Heart left ventricle (tissue), 16 donors: ENCODE measurements around the gene DOCK2. TPM values are rescaled to one million over a fixed set of nuclear protein-coding genes. Genes with fewer than 3 reads are reported as not detected.

Experiments used
- ATAC-seq, 4 donors: fragments of 200-7000 bp; cut with Tn5 transposase; one replicate each; pipeline ENCODE4 v1.9.1; 2020 to 2022; ENCODE audit warnings: moderate library complexity in 4 of 4, mild to moderate bottlenecking in 3 of 4, moderate number of reproducible peaks in 1 of 4
- DNase-seq, 5 donors: peaks; one replicate each; pipeline ENCODE4 v3.0.0-alpha.2; 2020
- H3K27ac ChIP-seq, 12 donors: fragments of 200-600 bp; sonication (generic) in 4 of 12; one replicate each; pipeline versions ENCODE4 v1.5.0 to v1.8.0; 2016 to 2022; ENCODE audit warnings: mild to moderate bottlenecking in 2 of 12
- H3K27me3 ChIP-seq, 9 donors: fragments of 200-600 bp; sonication (generic) in 2 of 9; one replicate each; pipeline versions ENCODE4 v1.5.1 to v1.8.0; 2016 to 2022; ENCODE audit warnings: mild to moderate bottlenecking in 3 of 9
- H3K36me3 ChIP-seq, 9 donors: fragments of 200-600 bp; sonication (generic) in 2 of 9; one replicate each; pipeline versions ENCODE4 v1.5.0 to v1.8.0; 2018 to 2022; ENCODE audit warnings: mild to moderate bottlenecking in 2 of 9
- H3K4me1 ChIP-seq, 12 donors: fragments of 200-600 bp; sonication (generic) in 4 of 12; one replicate each; pipeline versions ENCODE4 v1.5.0 to v1.8.0; 2016 to 2022; ENCODE audit warnings: mild to moderate bottlenecking in 3 of 12
- H3K4me3 ChIP-seq, 12 donors: fragments of 200-600 bp; sonication (generic) in 4 of 12; one replicate each; pipeline versions ENCODE4 v1.5.0 to v1.8.0; 2017 to 2022; ENCODE audit warnings: mild to moderate bottlenecking in 9 of 12, moderate library complexity in 4 of 12
- H3K9me3 ChIP-seq, 12 donors: fragments of 200-600 bp; sonication (generic) in 4 of 12; one replicate each; pipeline versions ENCODE4 v1.5.0 to v1.8.0; 2016 to 2022; ENCODE audit warnings: mild to moderate bottlenecking in 1 of 12
- POLR2A ChIP-seq, 2 donors: fragments of 450-650 bp; IDR thresholded peaks; one replicate each; pipeline ENCODE4 v1.6.1; 2017; ENCODE audit warnings: antibody characterized with exemption in 2 of 2, mild to moderate bottlenecking in 2 of 2, moderate library complexity in 2 of 2
- WGBS, 4 donors: extraction: QIAGEN DNeasy Blood & Tissue Kit in 2 of 4; methylation state at CpG; one replicate each; pipeline versions ENCODE4 v1.1.5 to v1.1.7; 2013 to 2018; 5-methylcytosine and 5-hydroxymethylcytosine counted together
- intact Hi-C, 10 donors: fragments of 100-400 bp; cut with DNase I; formaldehyde crosslinking; loops; one replicate each; pipeline versions ENCODE4 v1.11.1 to v1.14.2; 2022
- polyA plus RNA-seq, 2 donors: library from polyadenylated mRNA; stranded (reverse); fragments of 200-250 nt; gene quantifications; one replicate each; pipeline ENCODE4 v1.2.3, GENCODE V29; 2013
- total RNA-seq, 9 donors: library from RNA; depleted of rRNA in 2 of 9; stranded (reverse); fragments of >200 nt in 2 of 9; fragmentation: NEBNext Ultra II Directional in 3 of 9; extraction: Animal tissue kit (Norgen Biotek cat#: 25700) in 3 of 9; gene quantifications; one replicate each; pipeline versions ENCODE4 v1.1.0 to v1.2.4, GENCODE V29; 2016 to 2023
- TF ChIP-seq, protein P1 (sequence below), 12 donors: fragments of 200-600 bp; sonication (generic) in 4 of 12; IDR thresholded peaks; one replicate each; pipeline versions ENCODE4 v1.5.0 to v1.8.0; 2018 to 2022; ENCODE audit warnings: antibody characterized with exemption in 12 of 12, mild to moderate bottlenecking in 5 of 12
- donor health status: ischemic (EF 13 %, LVEDD 7.1; RV severe dilation, severe dysfunction).
- donor health status: healthy with polysubstance abuse.
- donor health status: DM: no; HTN: yes; CAD: no.
- donor health status: DM: no; HTN: no; CAD: no.
- donor health status: ischemic (EF 25% LVEDD 6.9; RV normal size, moderate dysfunction).
- donor health status: ischemic (EF 25% LVEDD 5.7; RV mildly dilated, moderate dysfunction).
- donor health status: healthy.
- donor health status: DM: yes; HTN: yes; CAD: no.
- donor health status: ischemic (EF 35%, LVEDD 5.7; RV mildly dilated, moderate dysfunction).
- donor health status: nonischemic (EF 11% LVEDD 7.7; RV severe dilation, severe dysfunction).
- donor health status: DM: yes; HTN: yes; CAD: no.
- donor health status: PGD.
- donor health status: ischemic (EF 29% LVEDD 5.4; RV normal size, mild dysfunction).
- donor health status: nonischemic (EF 23%, LVEDD 6.1; RV moderate dilation, normal function).

The DOCK2 gene
- total and polyA plus RNA-seq, 11 donors, result 0.80 to 59.5 (median 4.6) TPM

DNA sequence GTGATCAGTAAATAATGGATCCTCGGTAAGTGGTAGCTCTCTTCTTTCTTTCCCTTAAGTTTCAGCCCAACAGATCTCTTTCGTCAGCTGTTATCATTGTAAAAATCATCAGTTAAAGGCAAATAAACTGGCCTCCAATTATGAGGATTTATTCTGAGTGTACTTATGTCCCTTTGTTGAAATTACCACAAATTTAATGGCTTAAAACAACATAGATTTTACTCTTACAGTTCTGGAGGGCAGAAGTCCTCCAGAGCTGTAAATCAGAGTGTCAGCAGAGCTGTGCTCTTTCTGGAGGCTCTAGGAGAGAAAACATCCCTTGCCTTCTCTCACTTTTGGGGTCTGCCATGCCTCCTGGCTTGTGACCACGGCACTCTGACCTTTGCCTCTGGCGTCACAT, 238.7 kb downstream of the DOCK2 start:
- H3K4me1 ChIP-seq, result peaks cover 0 to 62% (median 0%) of the 10 kb centered on the region in 12 donors
- DNase-seq (no peak), ATAC-seq (no peak)
- H3K36me3 ChIP-seq, result no peaks in the 10 kb centered on the region
- no peak overlapping the region for H3K4me3 ChIP-seq
- TF ChIP-seq, protein P1, sequence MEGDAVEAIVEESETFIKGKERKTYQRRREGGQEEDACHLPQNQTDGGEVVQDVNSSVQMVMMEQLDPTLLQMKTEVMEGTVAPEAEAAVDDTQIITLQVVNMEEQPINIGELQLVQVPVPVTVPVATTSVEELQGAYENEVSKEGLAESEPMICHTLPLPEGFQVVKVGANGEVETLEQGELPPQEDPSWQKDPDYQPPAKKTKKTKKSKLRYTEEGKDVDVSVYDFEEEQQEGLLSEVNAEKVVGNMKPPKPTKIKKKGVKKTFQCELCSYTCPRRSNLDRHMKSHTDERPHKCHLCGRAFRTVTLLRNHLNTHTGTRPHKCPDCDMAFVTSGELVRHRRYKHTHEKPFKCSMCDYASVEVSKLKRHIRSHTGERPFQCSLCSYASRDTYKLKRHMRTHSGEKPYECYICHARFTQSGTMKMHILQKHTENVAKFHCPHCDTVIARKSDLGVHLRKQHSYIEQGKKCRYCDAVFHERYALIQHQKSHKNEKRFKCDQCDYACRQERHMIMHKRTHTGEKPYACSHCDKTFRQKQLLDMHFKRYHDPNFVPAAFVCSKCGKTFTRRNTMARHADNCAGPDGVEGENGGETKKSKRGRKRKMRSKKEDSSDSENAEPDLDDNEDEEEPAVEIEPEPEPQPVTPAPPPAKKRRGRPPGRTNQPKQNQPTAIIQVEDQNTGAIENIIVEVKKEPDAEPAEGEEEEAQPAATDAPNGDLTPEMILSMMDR (IDR thresholded peaks at IDR 0.05), result no peak
- no peak for TF ChIP-seq POLR2A (IDR thresholded peaks at IDR 0.05)
- 74 to 81% (median 78%) methylated on average over 4 of the region's 4 CpGs for WGBS, 4 donors
- H3K9me3 ChIP-seq, result no peaks in the 10 kb centered on the region
- H3K27me3 ChIP-seq, result no peaks in the 10 kb centered on the region
- intact Hi-C loops, result no loop called here
- H3K27ac ChIP-seq, result peak overlapping the region in 1 of 12 donors; percentile 33

DNA sequence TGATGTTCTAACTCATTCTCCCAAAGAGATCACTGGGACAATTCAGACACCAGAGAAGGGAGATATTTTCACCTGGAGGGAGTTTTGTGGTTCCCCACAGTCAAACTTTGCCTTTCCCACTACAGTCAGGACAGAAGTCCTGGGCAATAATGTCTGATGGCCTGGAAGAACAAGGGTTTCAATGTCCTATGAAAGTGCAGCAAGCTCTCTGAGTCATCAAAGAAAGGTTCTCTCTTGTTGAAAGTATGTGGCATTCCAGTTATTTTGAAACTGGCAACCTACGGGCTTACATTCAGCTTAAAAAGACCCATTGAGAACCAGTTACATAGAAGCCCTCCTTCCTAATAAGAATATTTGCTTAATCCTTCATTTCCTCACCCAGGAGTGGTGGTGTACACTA, 239.3 kb downstream of the DOCK2 start:
- Histone ChIP-seq H3K4me1 (peaks cover 0 to 67% (median 0%) of the 10 kb centered on the region in 12 donors), H3K27me3 (no peaks in the 10 kb centered on the region), H3K36me3 (no peaks in the 10 kb centered on the region), H3K4me3 (no peak overlapping the region), H3K9me3 (no peaks in the 10 kb centered on the region), H3K27ac (peak overlapping the region in 1 of 12 donors; percentile 33)
- intact Hi-C loops, result no loop called here
- WGBS, 4 donors, result 74 to 89% (median 76%) methylated on average over 1 of the region's 1 CpG
- ATAC-seq, result no peak
- no peak for DNase-seq
- no peak for TF ChIP-seq POLR2A (IDR thresholded peaks at IDR 0.05)
- TF ChIP-seq, protein P1 (IDR thresholded peaks at IDR 0.05), result no peak

GRCh38 chr5:169880012-169880663, 243.1 kb downstream of the DOCK2 start:
- TF ChIP-seq, protein P1 (IDR thresholded peaks at IDR 0.05), result no peak
- 78 to 81% (median 79%) methylated on average over 4 of the region's 4 CpGs for WGBS, 4 donors
- peaks cover 0 to 2% (median 0%) of the 10 kb centered on the region in 9 donors for H3K27me3 ChIP-seq
- ATAC-seq (no peak), DNase-seq (no peak)
- H3K4me3 ChIP-seq, result no peak overlapping the region
- peaks cover 0 to 38% (median 0%) of the 10 kb centered on the region in 12 donors for H3K4me1 ChIP-seq
- H3K9me3 ChIP-seq, result no peaks in the 10 kb centered on the region
- intact Hi-C loops, result no loop called here
- H3K36me3 ChIP-seq, result no peaks in the 10 kb centered on the region
- peak overlapping the region in 1 of 12 donors; percentile 74 for H3K27ac ChIP-seq

DNA sequence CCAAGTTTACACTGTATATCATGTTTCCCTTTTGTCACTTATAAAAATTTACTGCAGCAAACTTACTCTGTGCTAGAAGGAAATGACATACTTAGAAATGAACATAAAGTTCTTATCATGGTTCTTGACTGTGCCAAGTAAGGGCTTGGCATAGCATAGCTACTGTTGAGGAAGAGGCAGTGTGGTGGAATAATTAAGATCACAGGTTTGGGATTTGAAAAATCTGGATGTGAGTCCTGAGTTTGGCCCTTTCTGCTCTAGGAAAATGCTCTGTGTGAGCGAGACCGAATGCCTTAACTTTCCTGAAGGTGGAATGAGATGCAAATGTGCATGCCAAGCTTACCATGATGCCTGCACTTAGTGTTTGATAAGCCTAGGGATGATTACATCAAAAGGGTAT, 243.7 kb downstream of the DOCK2 start:
- no peak for TF ChIP-seq POLR2A (IDR thresholded peaks at IDR 0.05)
- TF ChIP-seq, protein P1 (IDR thresholded peaks at IDR 0.05), result no peak
- Histone ChIP-seq H3K27ac (peak overlapping the region in 1 of 12 donors; percentile 74), H3K4me3 (no peak overlapping the region), H3K4me1 (peaks cover 0 to 32% (median 0%) of the 10 kb centered on the region in 12 donors), H3K27me3 (peaks cover 0 to 2% (median 0%) of the 10 kb centered on the region in 9 donors), H3K36me3 (no peaks in the 10 kb centered on the region), H3K9me3 (no peaks in the 10 kb centered on the region)
- WGBS, 4 donors, result 77 to 93% (median 91%) methylated on average over 2 of the region's 2 CpGs
- ATAC-seq (no peak), DNase-seq (no peak)
- intact Hi-C loops, result no loop called here
